Parathyroid adenoma (tissue), 2 donors: ENCODE measurements around the gene CTRL.

Experiments used
- H2AFZ ChIP-seq: fragments of 300-600 bp; sonication (generic); one replicate; pipeline ENCODE4 v1.7.0; 2017; ENCODE audit warnings: antibody characterized with exemption, mild to moderate bottlenecking
- H3K27ac ChIP-seq: fragments of 300-600 bp; sonication (generic); one replicate; pipeline ENCODE4 v1.7.0; 2017
- H3K27me3 ChIP-seq: fragments of 300-600 bp; sonication (generic); one replicate; pipeline ENCODE4 v1.7.0; 2017; ENCODE audit warnings: low read length; ENCODE audit not compliant: control insufficient read depth, insufficient read depth
- H3K36me3 ChIP-seq: fragments of 300-600 bp; sonication (generic); one replicate; pipeline ENCODE4 v1.7.0; 2017; ENCODE audit warnings: low read length; ENCODE audit not compliant: control insufficient read depth, insufficient read depth
- H3K4me1 ChIP-seq: fragments of 300-600 bp; sonication (generic); one replicate; pipeline ENCODE4 v1.7.0; 2017; ENCODE audit warnings: control low read depth
- H3K4me2 ChIP-seq: fragments of 300-600 bp; sonication (generic); one replicate; pipeline ENCODE4 v1.7.0; 2017; ENCODE audit warnings: low read length
- H3K4me3 ChIP-seq: fragments of 300-600 bp; sonication (generic); one replicate; pipeline ENCODE4 v1.7.0; 2017; ENCODE audit warnings: low read depth, low read length
- H3K79me2 ChIP-seq: fragments of 300-600 bp; sonication (generic); one replicate; pipeline ENCODE4 v1.7.0; 2017; ENCODE audit warnings: control low read depth
- H3K9ac ChIP-seq: fragments of 300-600 bp; sonication (generic); one replicate; pipeline ENCODE4 v1.7.0; 2017; ENCODE audit warnings: mild to moderate bottlenecking
- H3K9me3 ChIP-seq: fragments of 300-600 bp; sonication (generic); one replicate; pipeline ENCODE4 v1.7.0; 2017; ENCODE audit warnings: low read length; ENCODE audit not compliant: control insufficient read depth
- TF ChIP-seq, protein P1 (sequence below): fragments of 300-600 bp; sonication (generic); IDR thresholded peaks from one replicate; pipeline ENCODE4 v1.7.0; 2017; ENCODE audit warnings: antibody characterized with exemption, mild to moderate bottlenecking
- donor health status: primary hyperparathyroidism.

The CTRL gene

DNA sequence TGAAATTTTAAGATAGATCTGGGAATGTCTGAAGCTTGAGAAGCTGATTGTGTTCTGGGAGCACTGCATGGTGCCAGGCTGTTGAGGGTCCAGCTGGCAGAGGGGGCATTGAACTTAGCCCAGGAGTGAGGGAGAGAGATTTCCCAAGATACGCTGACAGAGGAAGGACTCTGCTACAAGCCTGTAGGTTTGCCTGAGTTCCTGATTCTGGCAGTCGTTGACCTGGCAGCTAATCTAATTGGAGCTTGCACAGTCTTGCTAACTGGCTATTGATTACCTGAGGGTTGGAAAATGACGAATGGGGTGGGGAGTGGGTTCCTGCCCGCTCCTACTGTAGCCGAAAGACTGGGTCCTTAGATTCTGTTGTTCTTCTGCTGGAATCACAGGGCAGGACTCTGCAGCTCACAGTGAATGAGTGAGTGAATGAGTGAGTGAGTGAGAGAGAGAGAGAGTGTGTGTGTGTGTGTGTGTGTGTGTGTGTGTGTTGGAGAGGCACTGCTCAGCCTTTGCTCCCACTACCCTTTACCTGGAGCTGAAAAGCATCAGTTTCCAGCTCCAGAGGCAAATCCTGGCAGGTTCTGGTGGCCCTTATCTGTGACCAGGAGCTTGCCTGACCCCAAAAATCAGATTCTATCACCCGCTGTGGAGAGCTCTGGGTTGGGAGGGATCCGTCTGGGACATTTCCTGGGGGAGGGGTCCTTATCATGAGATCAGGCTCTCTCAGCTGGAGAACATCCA is 16.7 kb downstream of the CTRL start:
- H3K4me3 ChIP-seq = no peak overlapping the region
- H3K27ac ChIP-seq = no peak overlapping the region
- H3K9me3 ChIP-seq = no peaks in the 10 kb centered on the region
- no peak overlapping the region for H3K4me2 ChIP-seq
- H3K9ac ChIP-seq = no peak overlapping the region
- H3K27me3 ChIP-seq = no peaks in the 10 kb centered on the region
- H2AFZ ChIP-seq = no peak overlapping the region
- peaks cover 80% of the 10 kb centered on the region for H3K79me2 ChIP-seq
- TF ChIP-seq, protein P1, sequence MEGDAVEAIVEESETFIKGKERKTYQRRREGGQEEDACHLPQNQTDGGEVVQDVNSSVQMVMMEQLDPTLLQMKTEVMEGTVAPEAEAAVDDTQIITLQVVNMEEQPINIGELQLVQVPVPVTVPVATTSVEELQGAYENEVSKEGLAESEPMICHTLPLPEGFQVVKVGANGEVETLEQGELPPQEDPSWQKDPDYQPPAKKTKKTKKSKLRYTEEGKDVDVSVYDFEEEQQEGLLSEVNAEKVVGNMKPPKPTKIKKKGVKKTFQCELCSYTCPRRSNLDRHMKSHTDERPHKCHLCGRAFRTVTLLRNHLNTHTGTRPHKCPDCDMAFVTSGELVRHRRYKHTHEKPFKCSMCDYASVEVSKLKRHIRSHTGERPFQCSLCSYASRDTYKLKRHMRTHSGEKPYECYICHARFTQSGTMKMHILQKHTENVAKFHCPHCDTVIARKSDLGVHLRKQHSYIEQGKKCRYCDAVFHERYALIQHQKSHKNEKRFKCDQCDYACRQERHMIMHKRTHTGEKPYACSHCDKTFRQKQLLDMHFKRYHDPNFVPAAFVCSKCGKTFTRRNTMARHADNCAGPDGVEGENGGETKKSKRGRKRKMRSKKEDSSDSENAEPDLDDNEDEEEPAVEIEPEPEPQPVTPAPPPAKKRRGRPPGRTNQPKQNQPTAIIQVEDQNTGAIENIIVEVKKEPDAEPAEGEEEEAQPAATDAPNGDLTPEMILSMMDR = no peak
- no peaks in the 10 kb centered on the region for H3K36me3 ChIP-seq
- H3K4me1 ChIP-seq = peaks cover 13% of the 10 kb centered on the region

DNA sequence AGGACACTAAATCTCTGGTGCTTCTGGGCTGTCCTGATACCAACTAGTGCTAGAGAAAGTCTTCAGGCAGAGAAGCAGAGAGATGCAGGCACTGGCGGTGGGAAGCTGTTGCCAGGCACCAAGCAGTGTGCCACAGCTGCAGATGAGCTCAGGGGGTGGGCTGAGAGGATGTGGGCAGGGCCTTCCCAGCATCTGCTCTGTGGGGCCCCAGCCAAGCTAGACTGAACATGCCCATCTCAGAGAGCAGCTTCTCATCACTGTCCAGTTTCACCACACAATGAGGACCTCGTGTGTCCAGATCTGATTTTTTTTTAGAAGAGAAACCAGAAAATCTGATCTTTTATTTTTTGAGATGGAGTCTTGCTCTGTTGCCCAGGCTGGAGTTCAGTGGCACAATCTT is 21.5 kb downstream of the CTRL start:
- Histone ChIP-seq H3K4me1 (no peaks in the 10 kb centered on the region), H3K36me3 (no peaks in the 10 kb centered on the region), H3K4me2 (no peak overlapping the region), H3K79me2 (peaks cover 75% of the 10 kb centered on the region), H2AFZ (no peak overlapping the region), H3K27me3 (no peaks in the 10 kb centered on the region), H3K4me3 (no peak overlapping the region), H3K9ac (no peak overlapping the region), H3K27ac (no peak overlapping the region), H3K9me3 (no peaks in the 10 kb centered on the region)
- TF ChIP-seq, protein P1 = no peak

DNA sequence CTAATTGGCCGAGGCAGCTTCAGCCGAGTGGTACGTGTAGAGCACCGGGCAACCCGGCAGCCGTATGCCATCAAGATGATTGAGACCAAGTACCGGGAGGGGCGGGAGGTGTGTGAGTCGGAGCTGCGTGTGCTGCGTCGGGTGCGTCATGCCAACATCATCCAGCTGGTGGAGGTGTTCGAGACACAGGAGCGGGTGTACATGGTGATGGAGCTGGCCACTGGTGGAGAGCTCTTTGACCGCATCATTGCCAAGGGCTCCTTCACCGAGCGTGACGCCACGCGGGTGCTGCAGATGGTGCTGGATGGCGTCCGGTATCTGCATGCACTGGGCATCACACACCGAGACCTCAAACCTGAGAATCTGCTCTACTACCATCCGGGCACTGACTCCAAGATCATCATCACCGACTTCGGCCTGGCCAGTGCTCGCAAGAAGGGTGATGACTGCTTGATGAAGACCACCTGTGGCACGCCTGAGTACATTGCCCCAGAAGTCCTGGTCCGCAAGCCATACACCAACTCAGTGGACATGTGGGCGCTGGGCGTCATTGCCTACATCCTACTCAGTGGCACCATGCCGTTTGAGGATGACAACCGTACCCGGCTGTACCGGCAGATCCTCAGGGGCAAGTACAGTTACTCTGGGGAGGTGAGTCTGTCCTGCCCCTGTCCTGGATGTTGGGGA is 22.5 kb downstream of the CTRL start:
- no peaks in the 10 kb centered on the region for H3K27me3 ChIP-seq
- H3K36me3 ChIP-seq = no peaks in the 10 kb centered on the region
- no peaks in the 10 kb centered on the region for H3K9me3 ChIP-seq
- no peaks in the 10 kb centered on the region for H3K4me1 ChIP-seq
- H3K4me3 ChIP-seq = no peak overlapping the region
- no peak overlapping the region for H3K9ac ChIP-seq
- no peak overlapping the region for H3K4me2 ChIP-seq
- no peak overlapping the region for H3K27ac ChIP-seq
- no peak overlapping the region for H2AFZ ChIP-seq
- H3K79me2 ChIP-seq = peaks cover 66% of the 10 kb centered on the region
- TF ChIP-seq, protein P1 = no peak

DNA sequence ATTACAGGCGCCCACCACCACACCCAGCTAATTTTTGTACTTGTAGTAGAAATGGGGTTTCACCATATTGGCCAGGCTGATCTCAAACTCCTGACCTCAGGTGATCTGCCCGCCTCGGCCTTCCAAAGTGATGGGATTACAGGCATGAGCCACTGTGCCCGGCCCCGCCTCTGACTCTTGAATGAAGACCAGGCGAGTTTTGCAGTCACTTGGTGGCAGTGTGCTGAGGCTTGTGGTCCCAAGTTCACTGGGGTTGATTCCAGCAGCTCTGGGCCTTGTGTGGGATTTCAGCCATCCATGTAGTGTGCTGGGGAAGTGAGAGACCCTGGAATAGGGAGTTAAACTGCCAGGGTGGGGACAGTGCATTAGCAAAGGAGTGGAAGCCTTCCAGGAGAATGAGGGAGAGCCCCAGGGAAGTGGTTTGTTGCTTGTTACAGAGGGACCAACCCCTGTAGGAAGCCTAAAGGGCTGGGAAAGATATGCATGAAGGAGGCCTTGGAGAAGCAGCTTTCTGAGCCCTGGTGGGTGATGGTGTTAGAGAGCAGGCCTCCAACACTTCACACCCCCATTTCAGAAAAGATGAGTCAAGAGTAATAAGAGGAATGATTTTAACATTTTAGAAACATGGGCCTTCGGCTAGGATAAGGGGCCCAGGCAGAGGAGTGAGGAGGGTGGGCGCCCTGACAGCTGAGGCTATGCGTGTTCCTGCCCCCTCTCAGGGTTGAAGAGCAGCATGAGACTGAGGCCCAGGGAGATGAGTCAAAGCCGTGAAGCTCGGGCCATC is 24.1 kb downstream of the CTRL start:
- Histone ChIP-seq H2AFZ (no peak overlapping the region), H3K36me3 (no peaks in the 10 kb centered on the region), H3K9ac (no peak overlapping the region), H3K4me2 (no peak overlapping the region), H3K4me3 (no peak overlapping the region), H3K9me3 (no peaks in the 10 kb centered on the region), H3K27ac (no peak overlapping the region), H3K27me3 (no peaks in the 10 kb centered on the region), H3K79me2 (peaks cover 58% of the 10 kb centered on the region), H3K4me1 (no peaks in the 10 kb centered on the region)
- TF ChIP-seq, protein P1 = no peak
